SK-N-DZ (cell line): ENCODE measurements around the gene CTXN1.
A peak's percentile ranks its signal among the peaks of the same experiment; 100 is the strongest.
"Not testable (repeated sequence)": the region's sequence is repeated elsewhere in the genome, so short reads cannot be mapped to it uniquely, and the experiment has no call there.

ENCODE experiments used
- DNase-seq: peaks from one replicate; pipeline ENCODE4 v3.0.0-alpha.2; 2015; ENCODE audit warnings: low spot score

The CTXN1 gene

GRCh38 chr19:7947939-7948338, 22.0 kb upstream of the CTXN1 start:
- DNase-seq, result no peak

GRCh38 chr19:7944177-7944761, 18.3 kb upstream of the CTXN1 start:
- DNase-seq, result peak; percentile 95

GRCh38 chr19:7943444-7944176, 17.7 kb upstream of the CTXN1 start, which contains the start of gene TIMM44:
TIMM44 (minus strand) TSS chr19:7943666; CDS start chr19:7943651, 15 bp downstream.
- peak; percentile 99 for DNase-seq

- DNase-seq, result no peak
Observed at GRCh38 chr19:7942981-7943443, 17.1 kb upstream of the CTXN1 start.

- DNase-seq, result no peak
Observed at GRCh38 chr19:7941895-7942596, 16.1 kb upstream of the CTXN1 start.

- DNase-seq, result no peak
Observed at GRCh38 chr19:7940841-7941240, 14.9 kb upstream of the CTXN1 start.

GRCh38 chr19:7934766-7935165, 8.8 kb upstream of the CTXN1 start:
- no peak for DNase-seq

GRCh38 chr19:7933828-7934725, 8.1 kb upstream of the CTXN1 start:
- DNase-seq, result no peak

- DNase-seq, result no peak
Observed at GRCh38 chr19:7933411-7933810, 7.5 kb upstream of the CTXN1 start.

- DNase-seq, result no peak
Observed at GRCh38 chr19:7932930-7933300, 7.0 kb upstream of the CTXN1 start.

GRCh38 chr19:7932276-7932929, 6.5 kb upstream of the CTXN1 start:
- DNase-seq, result no peak

- no peak for DNase-seq
Observed at GRCh38 chr19:7931221-7932061, 5.5 kb upstream of the CTXN1 start.

- DNase-seq, result no peak
Observed at GRCh38 chr19:7930765-7931164, 4.8 kb upstream of the CTXN1 start.

- not testable (repeated sequence) for DNase-seq
Observed at GRCh38 chr19:7930030-7930429, 4.1 kb upstream of the CTXN1 start.

- no peak for DNase-seq
Observed at GRCh38 chr19:7928741-7929701, 3.1 kb upstream of the CTXN1 start.

- DNase-seq, result no peak
Observed at GRCh38 chr19:7928334-7928706, 2.4 kb upstream of the CTXN1 start.

GRCh38 chr19:7927605-7928333, 1.8 kb upstream of the CTXN1 start:
- DNase-seq, result no peak
